GM18861 (cell line): Measurements from ENCODE around the gene HHEX.
A peak's percentile ranks its signal among the peaks of the same experiment; 100 is the strongest.

Experiments
- ATAC-seq: cut with Tn5 transposase; IDR thresholded peaks from one replicate; pipeline ENCODE4 v1.9.1; 2021; ENCODE audit not compliant: unreplicated experiment

The HHEX gene

DNA sequence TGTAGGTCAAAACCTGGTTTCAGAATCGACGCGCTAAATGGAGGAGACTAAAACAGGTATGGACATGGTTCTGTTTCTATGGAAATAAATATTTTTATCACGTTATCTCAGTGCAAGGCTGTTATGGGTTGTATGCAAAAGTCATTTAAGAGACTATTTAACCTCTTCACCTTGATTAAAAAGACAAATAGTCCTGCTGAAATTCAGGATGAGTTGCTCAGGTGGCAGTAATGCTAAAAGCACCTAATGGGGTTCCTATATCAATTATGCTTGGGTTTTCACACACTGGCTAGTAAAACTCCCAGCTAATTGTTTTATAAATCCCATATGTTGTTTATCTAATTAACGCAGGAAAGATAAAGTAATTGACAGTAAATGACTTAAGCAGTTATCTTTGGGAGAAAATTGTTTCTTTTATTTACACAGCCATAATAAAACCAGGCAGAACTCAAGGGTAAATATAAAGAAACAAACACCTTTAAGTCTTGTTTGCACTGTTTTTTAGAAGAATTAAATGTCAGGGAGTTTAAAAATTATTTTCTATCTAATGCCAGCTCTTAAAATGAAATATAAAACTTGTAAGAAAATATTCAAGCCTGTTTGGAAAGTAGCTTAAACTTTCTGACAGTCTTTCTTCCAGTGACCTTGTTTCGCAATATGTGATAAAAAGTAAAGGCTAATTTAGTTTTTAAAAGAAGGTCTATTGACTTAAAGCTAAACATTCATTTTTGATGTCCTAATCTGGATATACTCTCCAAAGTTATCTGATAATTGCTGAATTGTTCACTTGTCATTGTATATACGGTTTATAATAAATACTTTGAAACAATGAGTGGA is 3.2 kb downstream of the HHEX start:
- ATAC-seq: no peak

- ATAC-seq: no peak
These were observed 3.8 kb downstream of the HHEX start for GRCh38 chr10:92693534-92693893.

DNA sequence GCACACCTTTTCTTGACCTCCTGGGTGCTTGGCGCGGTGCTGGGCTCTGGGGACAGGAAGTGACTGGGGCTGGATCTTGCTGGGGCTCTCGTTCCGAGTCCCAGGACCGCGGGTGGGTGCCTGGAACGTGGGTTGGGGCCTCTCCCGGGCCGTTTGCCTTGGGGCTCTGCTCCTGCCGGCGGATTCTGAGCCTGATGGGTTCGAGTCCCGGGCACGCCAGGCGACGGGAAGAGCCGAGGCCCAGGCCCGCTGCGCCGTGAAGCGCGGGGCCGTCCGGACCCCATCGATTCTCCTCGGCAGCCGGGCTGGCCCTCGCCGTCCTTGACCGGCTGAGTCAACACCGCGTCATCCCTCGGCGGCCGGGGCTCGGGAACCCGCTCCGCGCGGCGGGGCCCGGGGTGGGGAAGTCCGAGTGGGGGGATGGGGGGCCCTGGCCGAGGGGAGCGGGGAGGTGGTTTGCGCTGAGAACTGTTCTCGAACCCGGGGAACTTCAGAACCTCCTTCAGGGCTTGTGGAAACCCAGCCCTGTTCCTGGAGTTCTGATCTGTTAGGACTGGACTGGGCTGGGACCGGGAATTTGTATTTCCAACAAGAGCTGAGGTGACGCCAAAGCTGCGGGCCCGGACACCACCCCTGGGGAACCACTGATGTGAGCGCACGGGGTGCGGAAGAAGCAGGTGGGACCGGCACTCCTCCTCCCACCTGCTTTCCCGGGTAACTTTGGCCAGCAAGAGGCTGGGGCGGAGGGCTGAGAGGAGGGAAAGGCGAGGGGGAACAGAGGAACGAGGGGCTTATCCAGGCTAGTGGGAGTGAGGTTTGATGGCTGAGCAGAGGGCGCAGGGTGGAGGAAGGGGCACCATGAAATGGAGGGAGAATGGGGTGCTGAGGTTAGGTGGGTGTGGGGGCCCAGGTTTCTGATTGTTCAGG is 6.2 kb downstream of the HHEX start:
- no peak for ATAC-seq

DNA sequence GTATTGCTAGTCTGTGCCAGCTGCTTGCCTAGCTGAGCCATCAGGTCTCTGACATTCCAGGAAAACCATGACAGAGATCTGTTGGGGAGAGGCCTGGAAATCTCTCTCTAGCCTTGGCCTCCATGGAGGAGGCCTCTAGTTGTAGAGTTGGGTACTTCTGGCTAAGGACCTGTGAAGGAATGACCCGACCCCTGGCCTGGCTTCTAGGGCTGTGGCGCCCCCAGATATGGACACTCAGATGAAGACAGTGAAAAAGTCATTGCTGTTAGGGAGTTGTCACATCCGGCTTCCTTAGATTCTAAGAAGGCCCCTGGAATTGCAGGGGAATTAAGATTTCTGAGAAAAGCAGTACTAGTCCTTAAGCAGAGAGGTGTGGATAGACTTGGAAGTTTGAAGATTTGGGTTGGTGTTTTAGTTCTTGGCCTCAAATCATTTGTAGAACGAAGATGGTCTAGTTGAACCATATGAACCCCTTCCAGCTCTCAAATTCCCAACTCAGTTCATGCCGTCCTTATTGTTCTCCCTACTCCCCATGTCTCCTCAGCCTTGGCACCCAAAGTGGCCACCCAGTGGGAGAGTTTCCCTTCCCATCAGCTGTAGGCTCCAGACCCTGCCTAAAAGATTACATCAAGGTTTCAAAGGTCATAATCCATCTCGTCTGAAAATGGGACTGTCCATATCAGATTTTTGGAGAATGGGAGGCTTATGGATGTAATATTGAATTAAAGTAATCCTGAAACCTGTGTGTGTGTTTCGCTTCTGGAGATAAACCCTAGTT is 7.0 kb downstream of the HHEX start:
- no peak for ATAC-seq

- ATAC-seq: no peak
These were observed 8.1 kb downstream of the HHEX start for GRCh38 chr10:92697663-92698511.

DNA sequence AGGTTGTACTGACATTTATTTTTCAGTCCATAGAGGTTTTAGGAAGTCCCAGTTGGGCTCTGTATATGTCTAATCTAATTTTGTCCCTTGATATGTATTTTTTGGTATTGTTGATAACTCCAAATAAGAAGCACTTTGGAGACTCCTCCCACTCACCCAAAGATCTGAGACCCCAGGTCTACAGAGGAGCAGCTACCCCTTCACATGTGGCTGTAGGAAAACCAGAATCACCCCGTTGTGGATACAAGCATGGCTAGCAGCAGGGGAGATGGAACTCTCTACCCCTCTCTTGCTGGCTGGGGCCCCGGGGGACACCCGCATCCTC is 9.4 kb downstream of the HHEX start:
- ATAC-seq: no peak

- no peak for ATAC-seq
These were observed 10.0 kb downstream of the HHEX start for GRCh38 chr10:92699518-92700381.

- no peak for ATAC-seq
These were observed 12.7 kb downstream of the HHEX start for GRCh38 chr10:92702301-92702916.

DNA sequence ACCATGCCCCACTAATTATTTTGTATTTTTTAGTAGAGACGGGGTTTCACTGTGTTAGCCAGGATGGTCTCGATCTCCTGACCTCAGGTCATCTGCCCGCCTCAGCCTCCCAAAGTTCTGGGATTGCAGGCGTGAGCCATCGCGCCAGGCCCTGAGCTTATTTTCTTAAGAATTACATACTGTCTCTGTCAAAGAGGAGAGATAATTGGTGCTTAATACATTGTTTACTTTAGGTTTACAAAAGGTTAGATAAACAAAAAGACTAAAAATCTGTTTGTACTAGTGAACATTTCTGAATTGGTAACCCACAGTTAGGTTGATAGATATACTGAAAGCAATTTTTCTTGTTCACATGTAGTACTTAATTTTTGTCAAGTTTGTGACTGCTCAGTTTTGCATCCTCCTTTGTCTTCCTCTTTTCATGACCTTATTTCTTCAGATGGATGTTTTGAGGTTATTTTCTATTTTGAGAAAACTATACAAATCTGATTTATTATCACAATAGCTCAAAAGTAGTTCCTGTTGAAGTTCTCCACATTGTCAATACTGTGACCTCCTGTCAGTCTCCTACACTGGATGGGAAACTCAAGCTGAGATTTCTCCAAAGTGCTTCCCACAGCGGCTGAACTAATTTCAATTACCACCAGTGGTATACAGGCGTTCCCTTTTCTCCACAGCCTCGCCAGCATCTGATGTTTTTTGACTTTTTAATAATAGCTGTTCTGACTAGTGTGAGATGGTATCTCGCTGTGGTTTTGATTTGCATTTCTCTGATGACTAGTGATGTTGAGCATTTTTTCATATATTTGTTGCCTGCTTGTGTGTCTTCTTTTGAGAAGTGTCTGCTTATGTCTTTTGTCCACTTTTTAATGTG is 22.5 kb downstream of the HHEX start:
- ATAC-seq: no peak

GRCh38 chr10:92714152-92714845 is 24.5 kb downstream of the HHEX start:
- ATAC-seq: no peak

DNA sequence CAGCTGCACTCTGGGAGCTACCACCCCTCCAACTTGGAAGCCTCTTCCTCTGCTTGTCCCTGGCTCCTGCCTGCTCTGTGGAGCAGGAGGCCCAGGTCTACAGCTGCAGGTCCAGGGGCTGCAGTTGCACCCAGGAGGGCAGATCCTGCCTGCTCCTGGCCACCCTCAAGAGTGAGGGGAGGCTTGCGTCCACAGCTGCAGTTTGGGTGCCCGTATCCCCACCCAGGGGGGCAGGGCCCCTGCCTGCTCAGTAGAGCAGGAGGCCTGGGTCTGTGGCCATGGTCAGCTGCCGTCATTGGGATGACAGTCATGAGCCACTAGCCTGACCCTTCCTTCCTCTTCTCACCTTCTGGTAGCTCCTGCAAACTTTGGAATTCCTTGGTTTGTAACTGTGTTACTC is 25.1 kb downstream of the HHEX start:
- ATAC-seq: no peak

GRCh38 chr10:92719991-92720830 is 30.5 kb downstream of the HHEX start:
- no peak for ATAC-seq

DNA sequence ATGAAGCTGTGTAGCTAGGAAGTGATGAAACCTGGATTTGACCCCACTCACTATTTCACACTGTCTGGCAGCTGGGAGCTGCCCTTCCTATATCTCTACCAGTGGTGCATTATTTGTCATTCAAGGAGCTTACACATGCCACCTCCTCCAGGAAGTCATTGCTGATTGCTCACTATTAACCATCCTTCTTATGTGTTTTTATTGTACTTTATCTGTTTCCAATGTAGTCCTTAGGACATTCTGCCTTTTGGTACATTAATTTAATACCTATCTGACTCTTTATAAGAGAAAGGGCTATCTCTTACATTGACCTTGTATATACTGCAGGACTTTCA is 31.0 kb downstream of the HHEX start:
- no peak for ATAC-seq

GRCh38 chr10:92722349-92722748 is 32.6 kb downstream of the HHEX start:
- no peak for ATAC-seq

GRCh38 chr10:92727141-92727540 is 37.4 kb downstream of the HHEX start:
- no peak for ATAC-seq

GRCh38 chr10:92727550-92727949 is 37.8 kb downstream of the HHEX start:
- ATAC-seq: no peak

DNA sequence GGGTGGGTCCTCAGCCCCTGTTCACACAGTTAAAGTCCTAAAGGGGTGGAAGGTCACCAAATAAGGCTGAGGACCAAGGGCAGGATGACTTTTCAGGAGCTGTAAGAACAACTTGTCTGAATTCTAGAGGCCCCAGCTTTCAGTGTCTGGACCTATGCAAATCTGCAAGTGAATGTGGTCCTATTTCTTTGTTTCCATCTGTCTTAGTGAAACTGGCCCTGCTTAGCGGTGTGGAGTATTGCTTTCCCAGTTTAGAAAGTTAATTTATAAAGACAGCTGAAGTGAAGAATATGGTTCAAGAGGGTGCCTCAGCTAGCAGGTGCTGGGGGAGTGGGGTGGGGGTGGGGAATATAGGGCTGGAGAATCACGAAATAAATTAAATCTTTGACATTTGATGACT is 40.1 kb downstream of the HHEX start:
- peak; percentile 93 for ATAC-seq
